ENCODE results near the gene TXNDC17.

DNA sequence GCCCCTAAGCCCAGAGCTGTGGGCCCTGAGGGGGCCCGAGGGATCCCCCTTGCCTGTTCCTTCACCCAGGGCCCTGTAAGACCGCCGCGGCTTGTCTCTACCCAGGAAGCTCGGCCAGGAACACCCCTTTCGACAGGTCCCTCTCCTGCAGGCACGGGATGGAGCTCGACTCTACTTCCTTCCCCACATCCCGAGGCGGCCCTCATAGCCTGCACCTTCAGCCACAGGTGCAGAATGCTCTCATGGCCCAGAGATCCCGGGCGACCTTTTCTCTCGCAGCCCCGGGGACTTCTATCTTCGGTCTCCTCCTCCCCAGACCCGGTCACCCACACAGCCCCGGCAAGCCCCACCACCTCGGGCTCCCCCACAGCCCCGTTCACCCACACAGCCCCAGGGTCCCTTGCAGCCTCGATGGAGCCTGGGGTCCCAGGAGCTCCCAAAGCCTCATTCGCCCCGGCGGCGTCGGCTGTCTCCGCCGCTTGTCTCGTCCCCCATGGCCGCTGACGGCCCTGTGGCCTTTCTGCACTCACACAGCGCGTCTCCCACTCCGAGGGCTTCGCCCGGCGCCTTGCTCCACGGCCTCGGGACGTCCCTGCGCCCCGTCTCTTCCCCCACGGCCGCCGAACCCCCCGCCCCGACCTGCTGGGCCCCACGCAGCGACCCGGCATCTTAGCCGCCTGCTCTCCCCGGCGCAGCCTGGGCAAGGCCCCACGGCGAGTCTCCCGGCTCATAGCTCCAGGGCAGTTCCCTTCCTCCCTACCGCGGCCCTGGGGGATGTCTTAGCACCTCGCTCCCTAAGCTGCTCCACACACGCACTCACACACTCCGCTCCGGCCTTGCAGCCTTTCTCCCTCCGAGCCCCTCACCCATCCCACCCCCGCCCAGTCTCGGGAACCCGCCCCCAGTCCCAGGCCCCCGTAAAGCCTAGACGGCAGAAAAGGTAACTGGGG lies 999 bp upstream of the TXNDC17 start:
- no peak for TF ChIP-seq POLR2A (IDR thresholded peaks at IDR 0.05; ENCODE audit: low read length)
- no peak for TF ChIP-seq GATA1 (IDR thresholded peaks at IDR 0.05; ENCODE audit: low read depth, low read length)
